ENCODE data around the gene BTG1.
"Not testable (repeated sequence)": the region's sequence is repeated elsewhere in the genome, so short reads cannot be mapped to it uniquely, and the experiment has no call there.

BTG1 gene

DNA sequence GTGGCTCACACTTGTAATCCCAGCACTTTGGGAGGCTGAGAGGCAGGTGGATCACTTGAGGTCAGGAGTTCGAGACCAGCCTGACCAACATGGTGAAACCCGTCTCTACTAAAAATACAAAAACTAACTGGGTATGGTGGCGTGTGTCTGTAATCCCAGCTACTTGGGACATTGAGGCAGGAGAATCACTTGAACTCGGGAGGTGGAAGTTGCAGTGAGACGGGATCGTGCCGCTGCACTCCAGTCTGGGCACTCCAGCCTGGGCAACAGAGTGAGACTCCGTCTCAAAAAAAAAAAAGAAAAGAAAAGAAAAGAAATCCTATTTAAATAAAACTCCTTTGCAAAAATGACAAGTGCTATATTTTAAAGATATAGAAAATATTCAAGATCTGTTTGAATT, 10.1 kb downstream of the BTG1 start:
- peaks cover 37% of the 10 kb centered on the region for H3K4me1 ChIP-seq (ENCODE audit: control insufficient read depth, insufficient read depth, low read length, poor library complexity, severe bottlenecking)
- H3K36me3 ChIP-seq (ENCODE audit: control insufficient read depth, insufficient read depth, low read length) = peaks cover 10% of the 10 kb centered on the region
- peak overlapping the region; percentile 87 for H3K4me3 ChIP-seq (ENCODE audit: insufficient read depth, low read depth, low read length, poor library complexity, severe bottlenecking)
- H3K27me3 ChIP-seq (replicated peaks; ENCODE audit: control insufficient read depth, insufficient read depth, low read length, poor library complexity, severe bottlenecking); DNase-seq; H3K9me3 ChIP-seq (ENCODE audit: control insufficient read depth, low read length): not testable (repeated sequence)
- peak overlapping the region; percentile 56 for H3K27ac ChIP-seq (ENCODE audit: insufficient read depth, low read length, poor library complexity, severe bottlenecking)

DNA sequence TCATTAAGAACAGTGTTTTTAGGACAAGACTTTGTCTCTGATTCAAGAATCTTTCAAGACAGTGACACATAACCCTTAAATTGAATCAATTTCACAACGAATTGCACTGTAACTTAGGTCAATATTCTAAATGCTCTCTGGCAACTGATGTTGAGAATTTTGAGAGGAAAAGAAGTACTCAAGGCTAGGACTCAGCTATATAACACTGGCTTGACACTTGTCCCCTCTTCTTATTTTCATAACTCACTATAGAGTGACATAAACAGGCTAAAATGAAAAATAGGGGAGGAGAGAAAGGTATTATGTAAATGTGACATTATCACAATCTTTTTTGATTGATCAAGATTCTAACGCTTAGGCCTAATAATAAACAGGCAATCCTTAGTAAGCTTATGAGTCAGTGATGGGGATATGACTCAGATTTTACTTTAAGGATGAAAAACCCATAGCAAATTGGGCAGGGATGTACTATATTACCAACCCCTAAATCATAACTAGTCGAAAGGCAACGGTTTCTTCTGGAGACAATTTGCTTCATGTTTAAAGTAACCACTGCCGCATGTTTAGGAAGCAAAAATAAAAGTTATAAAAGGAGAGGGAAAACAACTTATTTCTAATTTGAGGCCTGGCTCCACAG, 10.9 kb downstream of the BTG1 start:
- no peaks in the 10 kb centered on the region for H3K9me3 ChIP-seq (ENCODE audit: control insufficient read depth, low read length)
- peaks cover 6% of the 10 kb centered on the region for H3K36me3 ChIP-seq (ENCODE audit: control insufficient read depth, insufficient read depth, low read length)
- H3K4me3 ChIP-seq (ENCODE audit: insufficient read depth, low read depth, low read length, poor library complexity, severe bottlenecking) = peak overlapping the region; percentile 87
- H3K4me1 ChIP-seq (ENCODE audit: control insufficient read depth, insufficient read depth, low read length, poor library complexity, severe bottlenecking) = peaks cover 37% of the 10 kb centered on the region
- DNase-seq = no peak
- H3K27me3 ChIP-seq (replicated peaks; ENCODE audit: control insufficient read depth, insufficient read depth, low read length, poor library complexity, severe bottlenecking) = no peaks in the 10 kb centered on the region
- peak overlapping the region; percentile 56 for H3K27ac ChIP-seq (ENCODE audit: insufficient read depth, low read length, poor library complexity, severe bottlenecking)

DNA sequence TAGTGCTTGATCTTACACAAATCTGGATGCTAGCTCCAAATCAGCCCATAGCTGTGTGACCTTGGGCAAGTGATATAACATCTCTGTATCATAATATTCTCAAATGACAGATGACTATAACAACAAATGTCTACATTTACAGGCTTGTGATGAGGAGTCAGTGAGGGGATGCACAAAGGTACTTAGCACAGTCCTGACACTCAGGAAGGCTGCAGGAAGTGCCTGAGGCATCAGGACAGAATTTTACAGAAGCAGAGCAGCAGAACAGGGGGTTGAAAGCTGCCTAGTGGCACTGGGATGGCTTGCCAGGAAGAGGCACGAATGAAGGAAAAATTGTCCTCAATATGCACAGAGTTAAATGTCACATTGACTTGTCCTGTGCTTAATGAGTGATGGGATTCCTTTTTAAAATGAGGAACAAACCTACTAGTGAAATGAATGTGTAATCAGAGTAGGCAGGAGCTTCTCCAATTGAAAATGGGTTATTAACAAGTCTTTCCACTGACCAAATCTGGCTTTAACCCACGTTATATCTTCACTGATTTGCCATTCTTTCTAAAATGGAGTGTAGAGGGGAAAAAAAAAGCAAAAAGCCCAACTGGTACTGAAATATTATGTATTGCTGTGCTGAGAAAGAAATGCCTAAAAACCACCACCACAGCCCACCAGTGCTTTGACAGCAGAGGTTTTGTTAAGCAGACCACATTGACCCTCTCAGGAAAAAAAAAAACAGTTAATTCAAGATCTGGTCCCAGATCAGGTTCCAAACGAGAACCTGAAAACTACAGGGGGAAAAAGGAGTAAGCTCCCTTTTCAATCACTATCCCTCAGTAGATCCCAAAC, 11.6 kb downstream of the BTG1 start:
- no peak for DNase-seq
- peaks cover 37% of the 10 kb centered on the region for H3K4me1 ChIP-seq (ENCODE audit: control insufficient read depth, insufficient read depth, low read length, poor library complexity, severe bottlenecking)
- peaks cover 2% of the 10 kb centered on the region for H3K36me3 ChIP-seq (ENCODE audit: control insufficient read depth, insufficient read depth, low read length)
- H3K9me3 ChIP-seq (ENCODE audit: control insufficient read depth, low read length) = no peaks in the 10 kb centered on the region
- peak overlapping the region; percentile 56 for H3K27ac ChIP-seq (ENCODE audit: insufficient read depth, low read length, poor library complexity, severe bottlenecking)
- no peaks in the 10 kb centered on the region for H3K27me3 ChIP-seq (replicated peaks; ENCODE audit: control insufficient read depth, insufficient read depth, low read length, poor library complexity, severe bottlenecking)
- H3K4me3 ChIP-seq (ENCODE audit: insufficient read depth, low read depth, low read length, poor library complexity, severe bottlenecking) = peak overlapping the region; percentile 87

DNA sequence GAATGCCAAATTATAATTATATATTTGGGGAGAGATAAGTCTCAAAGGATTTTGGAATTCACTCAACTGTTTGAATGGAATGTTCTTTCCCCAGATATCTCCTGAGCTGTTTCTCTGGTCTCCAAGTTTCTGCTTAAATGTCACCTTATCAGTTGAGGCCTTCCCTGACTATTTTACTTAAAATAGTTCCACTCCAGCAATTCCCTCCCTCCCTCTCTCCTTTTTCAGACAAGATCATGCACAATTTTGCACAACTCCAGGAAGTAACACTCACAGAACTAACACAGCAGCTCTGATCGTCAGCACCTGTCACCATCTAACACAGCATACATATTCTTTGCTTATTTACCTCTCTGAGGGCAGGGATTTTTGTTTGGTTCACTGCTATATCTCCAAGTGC, 12.5 kb downstream of the BTG1 start:
- Histone ChIP-seq H3K36me3 (ENCODE audit: control insufficient read depth, insufficient read depth, low read length) (peaks cover 2% of the 10 kb centered on the region), H3K27me3 (replicated peaks; ENCODE audit: control insufficient read depth, insufficient read depth, low read length, poor library complexity, severe bottlenecking) (no peaks in the 10 kb centered on the region), H3K4me1 (ENCODE audit: control insufficient read depth, insufficient read depth, low read length, poor library complexity, severe bottlenecking) (peaks cover 37% of the 10 kb centered on the region), H3K4me3 (ENCODE audit: insufficient read depth, low read depth, low read length, poor library complexity, severe bottlenecking) (peak overlapping the region; percentile 87), H3K27ac (ENCODE audit: insufficient read depth, low read length, poor library complexity, severe bottlenecking) (peak overlapping the region; percentile 56), H3K9me3 (ENCODE audit: control insufficient read depth, low read length) (no peaks in the 10 kb centered on the region)
- no peak for DNase-seq

DNA sequence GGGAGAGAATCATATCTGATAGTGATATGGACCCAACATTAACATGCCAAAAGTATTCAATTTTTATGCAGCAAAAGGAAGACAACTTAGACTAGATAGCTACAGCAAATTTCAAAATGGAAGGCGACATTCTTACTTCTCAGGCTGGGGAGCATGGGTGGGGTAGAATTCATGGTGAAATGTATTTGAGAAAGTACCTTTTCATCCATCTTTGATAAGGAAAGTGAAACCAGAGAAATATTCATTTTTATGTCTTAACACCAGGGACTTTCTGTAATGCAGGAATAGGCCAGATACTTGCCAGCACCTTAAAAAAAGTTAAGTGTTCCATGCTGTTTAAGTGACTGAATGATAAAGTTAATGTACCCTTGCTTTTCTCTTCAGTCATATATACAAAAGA, 13.4 kb downstream of the BTG1 start:
- H3K4me3 ChIP-seq (ENCODE audit: insufficient read depth, low read depth, low read length, poor library complexity, severe bottlenecking) = peak overlapping the region; percentile 87
- peak overlapping the region; percentile 56 for H3K27ac ChIP-seq (ENCODE audit: insufficient read depth, low read length, poor library complexity, severe bottlenecking)
- H3K9me3 ChIP-seq (ENCODE audit: control insufficient read depth, low read length) = no peaks in the 10 kb centered on the region
- no peaks in the 10 kb centered on the region for H3K27me3 ChIP-seq (replicated peaks; ENCODE audit: control insufficient read depth, insufficient read depth, low read length, poor library complexity, severe bottlenecking)
- H3K4me1 ChIP-seq (ENCODE audit: control insufficient read depth, insufficient read depth, low read length, poor library complexity, severe bottlenecking) = peaks cover 37% of the 10 kb centered on the region
- H3K36me3 ChIP-seq (ENCODE audit: control insufficient read depth, insufficient read depth, low read length) = peaks cover 2% of the 10 kb centered on the region
- DNase-seq = no peak

DNA sequence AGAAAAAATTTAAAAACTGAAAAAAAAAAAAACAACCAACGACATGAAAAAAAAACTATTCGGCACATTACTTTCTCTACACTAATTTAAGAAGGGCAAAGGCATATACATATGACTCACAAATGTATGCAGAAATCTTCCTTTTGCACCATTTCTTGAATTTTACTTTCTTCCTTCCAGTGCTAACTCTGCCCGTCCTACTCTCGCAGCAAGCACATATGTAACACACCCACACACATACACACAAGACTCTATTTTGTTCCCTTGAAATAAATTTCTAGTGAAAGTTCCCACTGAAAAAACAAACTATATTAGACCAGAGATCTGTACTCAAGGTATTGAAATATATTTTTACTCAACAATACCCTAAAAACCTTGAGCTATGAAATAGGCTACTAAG, 14.6 kb downstream of the BTG1 start:
- Histone ChIP-seq H3K27ac (ENCODE audit: insufficient read depth, low read length, poor library complexity, severe bottlenecking) (peak overlapping the region; percentile 56), H3K4me3 (ENCODE audit: insufficient read depth, low read depth, low read length, poor library complexity, severe bottlenecking) (peak overlapping the region; percentile 12), H3K9me3 (ENCODE audit: control insufficient read depth, low read length) (no peaks in the 10 kb centered on the region), H3K27me3 (replicated peaks; ENCODE audit: control insufficient read depth, insufficient read depth, low read length, poor library complexity, severe bottlenecking) (no peaks in the 10 kb centered on the region), H3K4me1 (ENCODE audit: control insufficient read depth, insufficient read depth, low read length, poor library complexity, severe bottlenecking) (peaks cover 30% of the 10 kb centered on the region), H3K36me3 (ENCODE audit: control insufficient read depth, insufficient read depth, low read length) (peaks cover 2% of the 10 kb centered on the region)
- no peak for DNase-seq

DNA sequence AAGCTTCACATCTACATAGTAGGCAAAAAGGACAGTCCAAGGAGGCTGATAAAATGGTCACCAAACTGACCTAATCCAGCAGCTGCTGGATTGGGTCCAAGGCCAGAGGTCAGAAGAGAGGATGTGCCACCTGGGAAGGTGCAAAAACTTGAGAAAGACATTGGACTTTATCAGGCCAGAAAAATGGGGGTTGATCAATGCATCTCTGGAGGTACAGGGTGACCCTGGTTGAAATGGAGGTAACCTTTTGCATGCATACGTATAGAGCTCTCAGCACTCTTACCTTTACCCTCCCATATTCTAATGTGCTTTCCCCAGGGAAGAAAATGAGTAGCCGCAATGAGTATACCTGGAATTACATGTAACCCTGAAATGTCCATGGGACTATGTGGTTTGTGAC, 16.0 kb downstream of the BTG1 start:
- H3K4me3 ChIP-seq (ENCODE audit: insufficient read depth, low read depth, low read length, poor library complexity, severe bottlenecking) = no peak overlapping the region
- peaks cover 27% of the 10 kb centered on the region for H3K4me1 ChIP-seq (ENCODE audit: control insufficient read depth, insufficient read depth, low read length, poor library complexity, severe bottlenecking)
- no peaks in the 10 kb centered on the region for H3K27me3 ChIP-seq (replicated peaks; ENCODE audit: control insufficient read depth, insufficient read depth, low read length, poor library complexity, severe bottlenecking)
- H3K9me3 ChIP-seq (ENCODE audit: control insufficient read depth, low read length) = no peaks in the 10 kb centered on the region
- H3K27ac ChIP-seq (ENCODE audit: insufficient read depth, low read length, poor library complexity, severe bottlenecking) = no peak overlapping the region
- no peak for DNase-seq
- peaks cover 2% of the 10 kb centered on the region for H3K36me3 ChIP-seq (ENCODE audit: control insufficient read depth, insufficient read depth, low read length)

DNA sequence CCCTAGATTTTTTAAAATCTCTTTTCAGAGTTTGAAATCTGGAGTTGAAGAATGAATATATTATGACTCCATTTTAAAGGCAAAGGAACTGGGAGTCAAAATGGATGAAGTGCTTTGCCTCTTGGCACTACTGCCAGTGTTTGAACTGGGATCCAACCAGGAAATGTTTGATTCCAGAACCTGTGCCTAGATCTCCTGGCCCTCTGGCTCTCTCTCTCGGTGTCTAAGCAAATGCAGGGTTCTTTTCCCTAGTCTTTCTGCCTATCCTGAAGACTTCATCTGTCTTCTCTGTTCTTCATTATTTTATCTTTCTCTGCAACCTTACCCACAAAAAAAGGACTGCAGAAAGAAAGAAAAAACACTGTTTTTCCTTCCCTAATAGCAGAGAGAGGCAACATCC, 17.0 kb downstream of the BTG1 start:
- DNase-seq = no peak
- Histone ChIP-seq H3K27ac (ENCODE audit: insufficient read depth, low read length, poor library complexity, severe bottlenecking) (no peak overlapping the region), H3K36me3 (ENCODE audit: control insufficient read depth, insufficient read depth, low read length) (peaks cover 2% of the 10 kb centered on the region), H3K4me1 (ENCODE audit: control insufficient read depth, insufficient read depth, low read length, poor library complexity, severe bottlenecking) (peaks cover 18% of the 10 kb centered on the region), H3K27me3 (replicated peaks; ENCODE audit: control insufficient read depth, insufficient read depth, low read length, poor library complexity, severe bottlenecking) (no peaks in the 10 kb centered on the region), H3K4me3 (ENCODE audit: insufficient read depth, low read depth, low read length, poor library complexity, severe bottlenecking) (no peak overlapping the region), H3K9me3 (ENCODE audit: control insufficient read depth, low read length) (no peaks in the 10 kb centered on the region)

DNA sequence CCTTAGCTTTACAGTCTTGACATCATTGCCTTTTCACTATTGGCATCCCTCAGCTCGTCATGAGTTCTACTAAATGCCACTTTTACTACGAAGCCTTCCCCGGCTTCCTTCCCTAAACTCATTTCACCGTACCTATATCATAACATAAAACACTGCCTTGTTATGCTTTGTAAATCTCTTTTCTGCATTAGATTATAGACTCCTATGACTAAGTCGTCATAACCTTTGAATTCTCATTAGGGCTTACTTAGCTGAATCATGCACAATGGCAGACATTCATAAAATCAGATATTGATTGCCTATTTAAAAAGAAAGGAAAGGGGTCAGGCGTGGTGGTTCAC, 21.0 kb downstream of the BTG1 start:
- Histone ChIP-seq H3K27ac (ENCODE audit: insufficient read depth, low read length, poor library complexity, severe bottlenecking) (no peak overlapping the region), H3K4me1 (ENCODE audit: control insufficient read depth, insufficient read depth, low read length, poor library complexity, severe bottlenecking) (no peaks in the 10 kb centered on the region), H3K36me3 (ENCODE audit: control insufficient read depth, insufficient read depth, low read length) (no peaks in the 10 kb centered on the region), H3K9me3 (ENCODE audit: control insufficient read depth, low read length) (peaks cover 12% of the 10 kb centered on the region), H3K4me3 (ENCODE audit: insufficient read depth, low read depth, low read length, poor library complexity, severe bottlenecking) (no peak overlapping the region), H3K27me3 (replicated peaks; ENCODE audit: control insufficient read depth, insufficient read depth, low read length, poor library complexity, severe bottlenecking) (no peaks in the 10 kb centered on the region)
- DNase-seq = no peak
